BLaER1 (cell line): Measurements from ENCODE around the gene ITPRIPL1.

ENCODE experiments used
- H3K27ac ChIP-seq: shearing (Covaris generic); formaldehyde crosslinking; 2 replicates; pipeline ENCODE4 v1.8.1; 2022
- H3K27me3 ChIP-seq: shearing (Covaris generic); formaldehyde crosslinking; 2 replicates; pipeline ENCODE4 v1.8.1; 2022
- H3K36me3 ChIP-seq: shearing (Covaris generic); formaldehyde crosslinking; 2 replicates; pipeline ENCODE4 v1.8.1; 2022
- H3K4me1 ChIP-seq: shearing (Covaris generic); formaldehyde crosslinking; 2 replicates; pipeline ENCODE4 v1.8.1; 2022
- H3K4me2 ChIP-seq: shearing (Covaris generic); formaldehyde crosslinking; 2 replicates; pipeline ENCODE4 v1.8.1; 2022
- H3K4me3 ChIP-seq: shearing (Covaris generic); formaldehyde crosslinking; 2 replicates; pipeline ENCODE4 v1.8.1; 2022
- H3K9ac ChIP-seq: shearing (Covaris generic); formaldehyde crosslinking; 2 replicates; pipeline ENCODE4 v1.8.1; 2022
- H3K9me3 ChIP-seq: shearing (Covaris generic); formaldehyde crosslinking; 2 replicates; pipeline ENCODE4 v1.8.1; 2022
- H4K20me1 ChIP-seq: shearing (Covaris generic); formaldehyde crosslinking; 2 replicates; pipeline ENCODE4 v1.8.1; 2022
- Cebpa-rat ChIP-seq: shearing (Covaris generic); IDR thresholded peaks from 2 replicates; pipeline ENCODE4 v1.8.1; 2022

ITPRIPL1 gene

DNA sequence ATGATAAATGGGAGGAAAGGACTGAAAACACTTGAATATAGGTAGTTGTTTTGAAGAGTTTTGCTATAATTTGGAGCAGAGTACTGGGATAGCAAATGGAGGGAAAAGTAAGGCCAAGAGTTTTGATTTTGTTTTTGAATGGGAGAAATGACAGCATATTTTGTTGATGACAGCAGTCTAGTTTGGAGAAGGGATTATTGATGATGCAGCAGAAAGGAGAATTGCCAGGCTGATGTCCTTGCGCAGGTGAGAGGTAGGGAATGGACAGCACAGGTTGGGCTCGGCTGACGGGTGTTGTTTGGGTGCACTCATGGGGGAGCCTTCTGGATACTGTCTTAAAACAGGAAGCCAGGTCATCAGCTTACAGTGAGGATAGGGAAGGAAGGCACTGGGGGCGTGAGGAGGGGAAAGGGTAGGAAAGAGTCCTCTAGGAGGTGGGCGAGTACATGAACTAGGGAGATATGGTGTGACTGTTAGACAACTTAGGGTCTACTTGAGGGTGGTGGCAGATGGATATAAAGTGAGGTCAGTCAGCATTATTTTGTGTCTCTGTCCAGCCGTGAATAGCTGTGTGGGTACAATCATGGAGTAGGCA, 20.8 kb downstream of the ITPRIPL1 start:
- Histone ChIP-seq H3K27ac (no peak overlapping the region), H3K4me1 (no peaks in the 10 kb centered on the region), H3K4me3 (no peak overlapping the region), H4K20me1 (peaks cover 15% of the 10 kb centered on the region; the same call in 1 of the 2 replicates), H3K36me3 (peaks cover 100% of the 10 kb centered on the region), H3K4me2 (no peak overlapping the region), H3K27me3 (no peaks in the 10 kb centered on the region), H3K9ac (no peak overlapping the region), H3K9me3 (no peaks in the 10 kb centered on the region)
- no peak for TF ChIP-seq Cebpa-rat

DNA sequence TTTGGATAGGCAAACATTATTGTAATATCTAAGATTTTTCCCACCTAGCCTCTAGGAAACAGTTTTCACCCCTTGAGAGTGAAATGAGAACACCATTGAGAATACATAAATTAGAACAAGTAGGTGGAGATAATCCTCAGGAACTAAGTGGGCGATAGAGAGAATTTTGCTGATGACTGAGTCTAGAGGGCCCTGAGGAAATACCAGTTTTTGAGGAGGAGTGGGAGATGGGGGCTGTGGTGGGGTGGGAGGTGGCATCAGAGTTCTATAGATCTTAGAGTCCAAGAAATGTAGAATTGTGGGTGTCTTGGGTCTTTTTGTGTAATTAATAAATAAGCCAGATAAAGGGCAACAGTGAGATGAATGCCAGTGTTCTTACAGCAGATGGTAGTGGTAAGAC, 22.3 kb downstream of the ITPRIPL1 start:
- Histone ChIP-seq H4K20me1 (peaks cover under 1% of the 10 kb centered on the region; the same call in 1 of the 2 replicates), H3K9ac (no peak overlapping the region), H3K27me3 (no peaks in the 10 kb centered on the region), H3K27ac (no peak overlapping the region), H3K36me3 (peaks cover 100% of the 10 kb centered on the region), H3K4me3 (no peak overlapping the region), H3K9me3 (no peaks in the 10 kb centered on the region), H3K4me1 (peaks cover 7% of the 10 kb centered on the region), H3K4me2 (no peak overlapping the region)
- TF ChIP-seq Cebpa-rat = no peak

DNA sequence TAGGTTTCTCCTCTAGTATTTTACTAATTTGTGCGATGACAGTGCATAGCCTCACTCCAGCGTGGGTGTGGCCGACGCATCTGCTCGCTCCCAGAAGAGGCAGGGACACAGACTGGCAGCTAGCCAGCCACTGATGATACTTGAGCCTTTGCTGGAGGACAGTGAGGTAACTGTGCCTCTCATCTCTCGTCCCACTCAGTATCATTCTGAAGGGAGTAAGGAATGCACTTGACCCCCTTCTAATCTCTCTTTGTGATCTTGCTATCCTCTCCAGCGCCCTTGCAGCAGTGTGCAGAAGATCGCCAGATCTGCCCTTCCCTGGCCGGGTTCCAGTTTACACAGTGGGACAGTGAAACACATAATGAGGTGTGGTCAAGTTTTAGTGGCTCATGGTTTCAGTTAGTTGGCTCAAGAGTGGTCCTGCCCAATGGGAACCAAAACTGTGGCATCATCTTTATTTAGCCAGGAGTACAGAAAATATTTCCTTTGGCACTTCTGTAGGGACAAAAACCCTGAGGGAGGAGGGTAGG, 28.0 kb downstream of the ITPRIPL1 start:
- no peaks in the 10 kb centered on the region for H4K20me1 ChIP-seq
- no peak for TF ChIP-seq Cebpa-rat
- H3K27me3 ChIP-seq = no peaks in the 10 kb centered on the region
- H3K27ac ChIP-seq = peak overlapping the region; percentile 33
- H3K36me3 ChIP-seq = peaks cover 93% of the 10 kb centered on the region
- peaks cover 36% of the 10 kb centered on the region for H3K4me1 ChIP-seq
- H3K9me3 ChIP-seq = no peaks in the 10 kb centered on the region
- H3K4me2 ChIP-seq = peak overlapping the region; percentile 81
- H3K9ac ChIP-seq = peak overlapping the region; percentile 60; the same call in 1 of the 2 replicates
- H3K4me3 ChIP-seq = no peak overlapping the region

DNA sequence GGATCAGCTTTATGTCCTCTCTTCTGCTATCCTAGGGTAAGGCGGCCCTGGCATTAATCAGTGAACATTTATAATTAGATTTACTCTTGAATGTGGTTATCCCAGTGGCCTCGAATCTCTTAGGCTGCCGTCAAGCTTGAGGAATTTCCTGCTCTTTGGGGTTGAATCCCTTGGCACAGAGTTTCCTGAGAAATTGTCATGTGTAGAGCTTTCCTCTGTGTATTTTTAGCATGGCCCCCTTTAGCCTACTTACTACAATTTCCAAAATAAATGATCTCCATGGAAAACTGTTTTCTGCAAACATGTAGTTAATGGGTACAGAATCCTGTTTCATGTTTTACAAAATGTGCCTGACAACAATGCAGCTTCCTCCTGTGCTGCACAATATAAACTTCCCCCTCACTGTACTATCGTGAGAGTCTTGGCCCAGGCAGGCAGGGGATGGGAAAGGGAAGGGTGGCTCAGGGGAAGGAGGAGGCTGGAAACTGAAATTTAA, 28.5 kb downstream of the ITPRIPL1 start:
- Histone ChIP-seq H3K4me1 (peaks cover 36% of the 10 kb centered on the region), H4K20me1 (no peaks in the 10 kb centered on the region), H3K27ac (peak overlapping the region; percentile 33), H3K4me3 (0 out of 2 replicates have a peak overlapping the region, but pooled peaks have one; percentile 5), H3K9me3 (no peaks in the 10 kb centered on the region), H3K9ac (peak overlapping the region; percentile 60), H3K36me3 (peaks cover 92% of the 10 kb centered on the region), H3K27me3 (no peaks in the 10 kb centered on the region), H3K4me2 (peak overlapping the region; percentile 81)
- no peak for TF ChIP-seq Cebpa-rat

DNA sequence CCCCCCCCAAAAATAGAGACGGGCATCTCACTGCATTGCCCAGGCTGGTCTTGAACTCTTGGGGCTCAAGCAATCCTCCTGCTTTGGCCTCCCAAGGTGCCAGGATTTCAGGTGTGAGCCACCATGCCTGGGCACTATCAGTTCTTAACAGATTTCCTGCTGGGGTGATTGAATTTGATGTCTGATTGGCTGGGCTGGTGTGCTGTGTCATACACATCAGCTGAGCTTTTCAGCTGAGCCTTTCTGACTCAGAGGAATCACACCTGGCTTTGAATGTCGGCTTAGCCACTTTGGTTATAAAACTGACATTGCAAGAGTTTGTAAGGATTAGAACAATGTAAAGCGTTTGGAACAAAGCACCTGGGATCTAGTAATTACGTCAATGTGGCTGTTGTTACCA, 29.4 kb downstream of the ITPRIPL1 start:
- 0 out of 2 replicates have a peak overlapping the region, but pooled peaks have one; percentile 5 for H3K4me3 ChIP-seq

DNA sequence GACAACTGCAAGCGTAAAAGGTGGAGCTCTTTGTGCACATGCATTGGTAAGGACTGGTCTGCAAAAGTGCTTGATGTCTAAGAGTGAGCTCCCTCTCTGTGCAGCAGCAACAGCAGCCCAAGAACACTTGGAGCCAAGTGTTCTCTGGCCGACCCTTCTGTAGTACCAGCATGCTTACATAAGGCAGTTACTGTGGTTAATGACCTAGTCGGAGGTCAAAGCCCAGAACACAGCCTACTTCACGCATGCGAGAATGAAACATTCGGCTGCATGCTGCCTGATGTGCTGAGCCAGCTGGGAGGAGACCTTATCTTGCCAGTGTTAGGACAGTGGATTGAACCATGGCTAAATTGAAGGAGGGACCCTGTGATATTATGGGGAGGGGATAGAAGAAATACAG, 31.8 kb downstream of the ITPRIPL1 start:
- TF ChIP-seq Cebpa-rat = no peak
- H3K36me3 ChIP-seq = peaks cover 91% of the 10 kb centered on the region

More for the DNA sequence above, 29.4 kb downstream of the ITPRIPL1 start:
- H4K20me1 ChIP-seq = no peaks in the 10 kb centered on the region
- H3K27ac ChIP-seq = peak overlapping the region; percentile 33
- H3K4me2 ChIP-seq = peak overlapping the region; percentile 81
- H3K4me1 ChIP-seq = peaks cover 36% of the 10 kb centered on the region
- no peaks in the 10 kb centered on the region for H3K9me3 ChIP-seq
- no peak for TF ChIP-seq Cebpa-rat
- no peaks in the 10 kb centered on the region for H3K27me3 ChIP-seq
- peaks cover 92% of the 10 kb centered on the region for H3K36me3 ChIP-seq
- peak overlapping the region; percentile 60 for H3K9ac ChIP-seq

DNA sequence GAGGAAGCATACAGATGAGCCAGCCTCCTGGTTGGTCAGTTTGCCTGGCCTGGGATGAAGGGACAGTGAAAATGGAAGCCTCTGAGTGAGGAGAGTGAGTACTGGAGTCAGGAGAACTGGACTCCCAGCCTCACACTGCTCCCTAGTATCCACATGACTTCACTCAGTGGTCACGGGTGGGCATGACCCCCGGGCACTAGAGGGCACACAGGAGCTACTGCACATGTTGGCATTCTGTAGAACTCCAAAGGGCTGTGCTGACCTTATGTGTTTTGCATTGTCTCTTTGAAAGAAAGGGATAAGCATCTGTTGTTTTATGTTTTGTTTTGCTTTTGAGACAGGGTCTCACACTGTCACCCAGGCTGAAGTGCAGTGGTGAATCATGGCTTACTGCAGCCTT, 34.2 kb downstream of the ITPRIPL1 start:
- H3K36me3 ChIP-seq = peaks cover 98% of the 10 kb centered on the region

More for the DNA sequence above, 31.8 kb downstream of the ITPRIPL1 start:
- H3K27ac ChIP-seq = no peak overlapping the region
- H3K27me3 ChIP-seq = no peaks in the 10 kb centered on the region
- H4K20me1 ChIP-seq = no peaks in the 10 kb centered on the region
- peaks cover 35% of the 10 kb centered on the region for H3K4me1 ChIP-seq
- H3K9ac ChIP-seq = no peak overlapping the region
- H3K9me3 ChIP-seq = no peaks in the 10 kb centered on the region
- H3K4me3 ChIP-seq = no peak overlapping the region
- no peak overlapping the region for H3K4me2 ChIP-seq

DNA sequence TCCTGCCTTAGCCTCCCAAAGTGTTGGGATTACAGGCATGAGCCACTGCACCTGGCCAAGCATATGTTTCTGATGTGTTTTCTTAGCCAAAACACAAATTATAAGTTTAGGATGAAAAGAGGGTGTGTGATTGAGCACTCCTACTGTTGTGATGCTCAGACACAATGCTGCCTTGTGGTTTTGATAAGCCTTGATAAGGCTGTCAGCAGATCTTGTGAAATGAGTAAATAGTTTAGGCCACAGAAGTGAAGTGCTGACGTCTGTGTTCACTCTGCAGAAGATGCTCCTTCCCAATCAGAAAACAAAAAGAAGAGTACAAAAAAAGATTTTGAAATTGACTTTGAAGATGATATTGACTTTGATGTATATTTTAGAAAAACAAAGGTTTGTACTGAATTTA, 34.7 kb downstream of the ITPRIPL1 start:
- Histone ChIP-seq H3K27ac (no peak overlapping the region), H3K4me1 (peaks cover 5% of the 10 kb centered on the region), H3K4me2 (no peak overlapping the region), H3K4me3 (no peak overlapping the region), H3K36me3 (peaks cover 98% of the 10 kb centered on the region), H3K27me3 (no peaks in the 10 kb centered on the region), H4K20me1 (no peaks in the 10 kb centered on the region), H3K9ac (no peak overlapping the region), H3K9me3 (no peaks in the 10 kb centered on the region)
- TF ChIP-seq Cebpa-rat = no peak

More for the DNA sequence above, 34.2 kb downstream of the ITPRIPL1 start:
- TF ChIP-seq Cebpa-rat = no peak
- Histone ChIP-seq H3K4me3 (no peak overlapping the region), H3K4me2 (no peak overlapping the region), H3K9me3 (no peaks in the 10 kb centered on the region), H3K27me3 (no peaks in the 10 kb centered on the region), H3K4me1 (peaks cover 10% of the 10 kb centered on the region), H4K20me1 (no peaks in the 10 kb centered on the region), H3K27ac (no peak overlapping the region), H3K9ac (no peak overlapping the region)

DNA sequence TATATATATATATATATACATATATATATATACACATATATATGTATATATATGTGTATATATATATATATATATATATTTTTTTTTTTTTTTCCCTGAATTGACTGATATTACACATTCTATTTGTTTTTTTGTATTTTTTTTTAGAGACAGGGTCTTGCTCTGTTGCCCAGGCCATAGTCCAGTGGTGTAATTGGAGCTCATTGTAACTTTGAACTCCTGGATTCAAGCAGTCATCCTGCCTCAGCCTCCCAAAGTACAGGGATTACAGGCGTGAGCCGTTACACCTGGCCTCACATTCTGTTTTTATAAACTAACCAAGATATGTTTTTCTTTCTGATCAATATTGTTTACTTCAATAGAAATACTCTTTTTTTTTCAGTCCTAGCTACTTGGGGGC, 36.6 kb downstream of the ITPRIPL1 start:
- Histone ChIP-seq H3K4me1 (no peaks in the 10 kb centered on the region), H3K27ac (no peak overlapping the region), H3K27me3 (no peaks in the 10 kb centered on the region), H3K36me3 (peaks cover 98% of the 10 kb centered on the region), H3K9me3 (no peaks in the 10 kb centered on the region), H4K20me1 (no peaks in the 10 kb centered on the region), H3K9ac (no peak overlapping the region), H3K4me2 (no peak overlapping the region), H3K4me3 (no peak overlapping the region)
- TF ChIP-seq Cebpa-rat = no peak

DNA sequence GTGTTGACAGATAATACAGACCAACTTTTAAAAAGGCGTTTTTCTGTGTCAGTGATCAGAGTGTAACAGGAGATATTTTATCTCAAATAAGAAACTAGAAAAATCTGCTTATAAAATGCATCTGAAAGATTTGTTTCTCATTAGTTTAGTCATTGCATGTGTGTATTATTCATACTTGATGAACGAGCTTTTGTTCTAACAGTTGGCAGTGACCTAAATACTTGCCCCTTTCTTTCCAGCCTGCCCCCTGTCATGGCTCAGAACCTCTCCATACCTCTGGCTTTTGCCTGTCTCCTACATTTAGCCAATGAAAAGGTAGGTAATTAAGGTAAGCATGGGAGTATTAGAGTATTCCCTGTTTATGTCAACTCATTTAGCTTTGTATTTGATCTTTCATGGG, 44.1 kb downstream of the ITPRIPL1 start:
- Histone ChIP-seq H3K4me1 (peaks cover 11% of the 10 kb centered on the region), H3K4me2 (no peak overlapping the region), H3K27ac (no peak overlapping the region), H3K36me3 (peaks cover 100% of the 10 kb centered on the region), H3K4me3 (no peak overlapping the region), H3K9ac (no peak overlapping the region), H4K20me1 (no peaks in the 10 kb centered on the region), H3K9me3 (no peaks in the 10 kb centered on the region), H3K27me3 (no peaks in the 10 kb centered on the region)
- no peak for TF ChIP-seq Cebpa-rat
